ENCODE data around the gene C17orf67.

The C17orf67 gene

GRCh38 chr17:56817066-56817465, 16.7 kb downstream of the C17orf67 start:
- Histone ChIP-seq H3K4me3 (ENCODE audit: insufficient read depth, low read length, poor library complexity, severe bottlenecking) (no peak overlapping the region), H3K36me3 (ENCODE audit: low read length) (no peaks in the 10 kb centered on the region), H3K79me2 (ENCODE audit: insufficient read depth, low read length) (no peaks in the 10 kb centered on the region), H3K9me2 (replicated peaks; ENCODE audit: insufficient read depth, low read length) (no peaks in the 10 kb centered on the region), H3K27ac (ENCODE audit: low read depth, low read length) (no peak overlapping the region), H4K20me1 (ENCODE audit: low read depth, low read length) (no peaks in the 10 kb centered on the region), H3F3A (ENCODE audit: insufficient read depth) (no peaks in the 10 kb centered on the region), H3K4me2 (ENCODE audit: low read depth, low read length, poor library complexity, severe bottlenecking) (no peak overlapping the region), H3K9ac (ENCODE audit: low read length) (no peak overlapping the region), H2AFZ (ENCODE audit: low read depth, low read length, severe bottlenecking) (no peak overlapping the region), H3K27me3 (ENCODE audit: low read length) (no peaks in the 10 kb centered on the region), H3K9me3 (ENCODE audit: insufficient read depth, low read length) (no peaks in the 10 kb centered on the region)
- TF ChIP-seq EZH2phosphoT487 (conservative IDR thresholded peaks at IDR 0.05; ENCODE audit: low read length): no peak
- TF ChIP-seq, protein P1, sequence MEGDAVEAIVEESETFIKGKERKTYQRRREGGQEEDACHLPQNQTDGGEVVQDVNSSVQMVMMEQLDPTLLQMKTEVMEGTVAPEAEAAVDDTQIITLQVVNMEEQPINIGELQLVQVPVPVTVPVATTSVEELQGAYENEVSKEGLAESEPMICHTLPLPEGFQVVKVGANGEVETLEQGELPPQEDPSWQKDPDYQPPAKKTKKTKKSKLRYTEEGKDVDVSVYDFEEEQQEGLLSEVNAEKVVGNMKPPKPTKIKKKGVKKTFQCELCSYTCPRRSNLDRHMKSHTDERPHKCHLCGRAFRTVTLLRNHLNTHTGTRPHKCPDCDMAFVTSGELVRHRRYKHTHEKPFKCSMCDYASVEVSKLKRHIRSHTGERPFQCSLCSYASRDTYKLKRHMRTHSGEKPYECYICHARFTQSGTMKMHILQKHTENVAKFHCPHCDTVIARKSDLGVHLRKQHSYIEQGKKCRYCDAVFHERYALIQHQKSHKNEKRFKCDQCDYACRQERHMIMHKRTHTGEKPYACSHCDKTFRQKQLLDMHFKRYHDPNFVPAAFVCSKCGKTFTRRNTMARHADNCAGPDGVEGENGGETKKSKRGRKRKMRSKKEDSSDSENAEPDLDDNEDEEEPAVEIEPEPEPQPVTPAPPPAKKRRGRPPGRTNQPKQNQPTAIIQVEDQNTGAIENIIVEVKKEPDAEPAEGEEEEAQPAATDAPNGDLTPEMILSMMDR (IDR thresholded peaks at IDR 0.05; ENCODE audit: insufficient read depth, low read length, poor library complexity, severe bottlenecking): no peak

GRCh38 chr17:56815711-56816110, 18.0 kb downstream of the C17orf67 start:
- H3K27me3 ChIP-seq (ENCODE audit: low read length): no peaks in the 10 kb centered on the region
- H3K79me2 ChIP-seq (ENCODE audit: insufficient read depth, low read length): no peaks in the 10 kb centered on the region
- H3F3A ChIP-seq (ENCODE audit: insufficient read depth): no peaks in the 10 kb centered on the region
- no peak overlapping the region for H3K9ac ChIP-seq (ENCODE audit: low read length)
- no peak overlapping the region for H3K4me3 ChIP-seq (ENCODE audit: insufficient read depth, low read length, poor library complexity, severe bottlenecking)
- no peak overlapping the region for H3K27ac ChIP-seq (ENCODE audit: low read depth, low read length)
- no peaks in the 10 kb centered on the region for H3K9me2 ChIP-seq (replicated peaks; ENCODE audit: insufficient read depth, low read length)
- H3K36me3 ChIP-seq (ENCODE audit: low read length): no peaks in the 10 kb centered on the region
- TF ChIP-seq EZH2phosphoT487 (conservative IDR thresholded peaks at IDR 0.05; ENCODE audit: low read length): no peak
- TF ChIP-seq, protein P1 (IDR thresholded peaks at IDR 0.05; ENCODE audit: insufficient read depth, low read length, poor library complexity, severe bottlenecking): no peak
- no peak overlapping the region for H2AFZ ChIP-seq (ENCODE audit: low read depth, low read length, severe bottlenecking)
- no peaks in the 10 kb centered on the region for H3K9me3 ChIP-seq (ENCODE audit: insufficient read depth, low read length)
- H3K4me2 ChIP-seq (ENCODE audit: low read depth, low read length, poor library complexity, severe bottlenecking): no peak overlapping the region
- no peaks in the 10 kb centered on the region for H4K20me1 ChIP-seq (ENCODE audit: low read depth, low read length)

- no peaks in the 10 kb centered on the region for H3K36me3 ChIP-seq (ENCODE audit: low read length)
- no peaks in the 10 kb centered on the region for H3K79me2 ChIP-seq (ENCODE audit: insufficient read depth, low read length)
- TF ChIP-seq, protein P1 (IDR thresholded peaks at IDR 0.05; ENCODE audit: insufficient read depth, low read length, poor library complexity, severe bottlenecking): no peak
- TF ChIP-seq EZH2phosphoT487 (conservative IDR thresholded peaks at IDR 0.05; ENCODE audit: low read length): no peak
- H3K9me3 ChIP-seq (ENCODE audit: insufficient read depth, low read length): no peaks in the 10 kb centered on the region
- no peaks in the 10 kb centered on the region for H3K9me2 ChIP-seq (replicated peaks; ENCODE audit: insufficient read depth, low read length)
- no peaks in the 10 kb centered on the region for H3F3A ChIP-seq (ENCODE audit: insufficient read depth)
- H3K4me2 ChIP-seq (ENCODE audit: low read depth, low read length, poor library complexity, severe bottlenecking): no peak overlapping the region
- no peak overlapping the region for H3K9ac ChIP-seq (ENCODE audit: low read length)
- no peak overlapping the region for H3K4me3 ChIP-seq (ENCODE audit: insufficient read depth, low read length, poor library complexity, severe bottlenecking)
- no peaks in the 10 kb centered on the region for H4K20me1 ChIP-seq (ENCODE audit: low read depth, low read length)
- no peak overlapping the region for H3K27ac ChIP-seq (ENCODE audit: low read depth, low read length)
- H3K27me3 ChIP-seq (ENCODE audit: low read length): no peaks in the 10 kb centered on the region
- no peak overlapping the region for H2AFZ ChIP-seq (ENCODE audit: low read depth, low read length, severe bottlenecking)
Measured at GRCh38 chr17:56812901-56813388, 20.8 kb downstream of the C17orf67 start.
